ENCODE data around the gene ARPP21. TPM values are rescaled to one million over a fixed set of nuclear protein-coding genes. Genes with fewer than 3 reads are reported as not detected.

The ARPP21 gene
- polyA plus RNA-seq, 1 donor from 2014 or later = 12.8 TPM

DNA sequence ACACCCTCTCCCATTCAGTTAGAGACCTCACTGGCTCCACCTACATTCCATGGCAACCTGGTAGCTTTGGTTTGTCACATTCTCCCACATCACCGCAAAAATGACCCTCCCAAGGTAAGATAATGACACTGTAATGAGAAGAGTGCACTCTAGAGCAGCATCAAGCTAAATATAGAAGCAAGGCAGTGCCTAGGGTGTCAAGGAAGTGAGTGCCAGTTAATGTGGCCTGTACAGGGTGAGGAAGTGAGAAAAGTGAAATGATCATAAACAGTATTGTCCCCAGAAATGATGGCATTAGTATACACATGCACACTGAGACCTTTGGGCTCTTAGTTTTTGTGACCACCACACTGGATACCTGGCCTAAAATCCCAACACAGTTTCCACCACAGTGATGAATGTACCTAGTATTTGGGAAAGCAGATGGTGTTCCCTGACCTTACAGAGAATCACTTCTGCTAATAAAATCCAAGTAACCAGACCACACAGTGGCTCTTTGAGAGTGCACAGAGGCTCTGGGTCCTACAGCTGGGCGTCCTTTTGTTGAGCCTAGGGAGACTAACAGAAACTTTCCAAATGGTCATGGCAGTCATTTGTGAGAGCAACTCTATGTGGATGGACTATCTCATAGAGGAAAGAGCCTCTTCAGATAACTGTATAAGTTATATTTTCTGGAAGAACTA is 106.6 kb downstream of the ARPP21 start:
- Histone ChIP-seq H3F3A (ENCODE audit: insufficient read depth, low read length, poor library complexity, severe bottlenecking) (no peaks in the 10 kb centered on the region), H3K27me3 (ENCODE audit: insufficient read depth, low read depth, low read length) (no peaks in the 10 kb centered on the region), H2AFZ (ENCODE audit: low read depth, low read length) (no peak overlapping the region), H3K79me2 (replicated peaks; ENCODE audit: insufficient read depth, low read length) (no peaks in the 10 kb centered on the region), H3K9ac (ENCODE audit: low read length) (no peak overlapping the region), H3K27ac (ENCODE audit: low read length) (no peak overlapping the region), H3K4me2 (ENCODE audit: low read length) (no peak overlapping the region), H3K9me2 (ENCODE audit: insufficient read depth, low read length) (no peaks in the 10 kb centered on the region), H4K20me1 (ENCODE audit: insufficient read depth) (no peaks in the 10 kb centered on the region), H3K4me3 (ENCODE audit: low read length) (no peak overlapping the region), H3K9me3 (ENCODE audit: low read length) (no peaks in the 10 kb centered on the region), H3K36me3 (ENCODE audit: insufficient read depth, low read length) (no peaks in the 10 kb centered on the region)
- TF ChIP-seq POLR2AphosphoS5 (IDR thresholded peaks at IDR 0.05) (no peak), EZH2 (IDR thresholded peaks at IDR 0.05; ENCODE audit: borderline replicate concordance, insufficient read depth, low read length, poor library complexity, severe bottlenecking) (no peak)
- TF ChIP-seq, protein P1, sequence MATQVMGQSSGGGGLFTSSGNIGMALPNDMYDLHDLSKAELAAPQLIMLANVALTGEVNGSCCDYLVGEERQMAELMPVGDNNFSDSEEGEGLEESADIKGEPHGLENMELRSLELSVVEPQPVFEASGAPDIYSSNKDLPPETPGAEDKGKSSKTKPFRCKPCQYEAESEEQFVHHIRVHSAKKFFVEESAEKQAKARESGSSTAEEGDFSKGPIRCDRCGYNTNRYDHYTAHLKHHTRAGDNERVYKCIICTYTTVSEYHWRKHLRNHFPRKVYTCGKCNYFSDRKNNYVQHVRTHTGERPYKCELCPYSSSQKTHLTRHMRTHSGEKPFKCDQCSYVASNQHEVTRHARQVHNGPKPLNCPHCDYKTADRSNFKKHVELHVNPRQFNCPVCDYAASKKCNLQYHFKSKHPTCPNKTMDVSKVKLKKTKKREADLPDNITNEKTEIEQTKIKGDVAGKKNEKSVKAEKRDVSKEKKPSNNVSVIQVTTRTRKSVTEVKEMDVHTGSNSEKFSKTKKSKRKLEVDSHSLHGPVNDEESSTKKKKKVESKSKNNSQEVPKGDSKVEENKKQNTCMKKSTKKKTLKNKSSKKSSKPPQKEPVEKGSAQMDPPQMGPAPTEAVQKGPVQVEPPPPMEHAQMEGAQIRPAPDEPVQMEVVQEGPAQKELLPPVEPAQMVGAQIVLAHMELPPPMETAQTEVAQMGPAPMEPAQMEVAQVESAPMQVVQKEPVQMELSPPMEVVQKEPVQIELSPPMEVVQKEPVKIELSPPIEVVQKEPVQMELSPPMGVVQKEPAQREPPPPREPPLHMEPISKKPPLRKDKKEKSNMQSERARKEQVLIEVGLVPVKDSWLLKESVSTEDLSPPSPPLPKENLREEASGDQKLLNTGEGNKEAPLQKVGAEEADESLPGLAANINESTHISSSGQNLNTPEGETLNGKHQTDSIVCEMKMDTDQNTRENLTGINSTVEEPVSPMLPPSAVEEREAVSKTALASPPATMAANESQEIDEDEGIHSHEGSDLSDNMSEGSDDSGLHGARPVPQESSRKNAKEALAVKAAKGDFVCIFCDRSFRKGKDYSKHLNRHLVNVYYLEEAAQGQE (IDR thresholded peaks at IDR 0.05; ENCODE audit: borderline replicate concordance) = no peak

DNA sequence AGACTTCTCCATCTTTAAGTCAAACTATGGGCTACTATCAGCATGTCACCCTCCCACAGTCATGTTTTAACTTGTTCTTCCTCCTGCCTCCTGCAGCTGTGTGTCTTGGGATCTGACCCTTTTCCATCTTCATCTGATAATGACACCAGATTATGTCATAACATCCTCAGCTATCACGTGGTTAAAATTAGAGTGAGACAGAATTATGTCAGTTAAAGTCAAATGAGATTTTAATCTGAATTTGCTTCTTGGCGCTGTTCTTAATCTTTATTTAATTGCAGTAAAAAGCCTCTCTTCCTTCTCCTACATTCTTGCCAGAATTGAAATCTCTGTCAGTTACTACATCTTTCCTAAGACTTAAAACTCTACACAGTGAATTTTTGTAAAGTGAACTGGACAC is 107.2 kb downstream of the ARPP21 start:
- Histone ChIP-seq H3K9me2 (ENCODE audit: insufficient read depth, low read length) (no peaks in the 10 kb centered on the region), H3K36me3 (ENCODE audit: insufficient read depth, low read length) (no peaks in the 10 kb centered on the region), H3F3A (ENCODE audit: insufficient read depth, low read length, poor library complexity, severe bottlenecking) (no peaks in the 10 kb centered on the region), H3K4me3 (ENCODE audit: low read length) (no peak overlapping the region), H3K9ac (ENCODE audit: low read length) (no peak overlapping the region), H3K9me3 (ENCODE audit: low read length) (no peaks in the 10 kb centered on the region), H4K20me1 (ENCODE audit: insufficient read depth) (no peaks in the 10 kb centered on the region), H3K79me2 (replicated peaks; ENCODE audit: insufficient read depth, low read length) (no peaks in the 10 kb centered on the region), H3K27ac (ENCODE audit: low read length) (no peak overlapping the region), H3K4me2 (ENCODE audit: low read length) (no peak overlapping the region), H3K27me3 (ENCODE audit: insufficient read depth, low read depth, low read length) (no peaks in the 10 kb centered on the region), H2AFZ (ENCODE audit: low read depth, low read length) (no peak overlapping the region)
- TF ChIP-seq, protein P2, sequence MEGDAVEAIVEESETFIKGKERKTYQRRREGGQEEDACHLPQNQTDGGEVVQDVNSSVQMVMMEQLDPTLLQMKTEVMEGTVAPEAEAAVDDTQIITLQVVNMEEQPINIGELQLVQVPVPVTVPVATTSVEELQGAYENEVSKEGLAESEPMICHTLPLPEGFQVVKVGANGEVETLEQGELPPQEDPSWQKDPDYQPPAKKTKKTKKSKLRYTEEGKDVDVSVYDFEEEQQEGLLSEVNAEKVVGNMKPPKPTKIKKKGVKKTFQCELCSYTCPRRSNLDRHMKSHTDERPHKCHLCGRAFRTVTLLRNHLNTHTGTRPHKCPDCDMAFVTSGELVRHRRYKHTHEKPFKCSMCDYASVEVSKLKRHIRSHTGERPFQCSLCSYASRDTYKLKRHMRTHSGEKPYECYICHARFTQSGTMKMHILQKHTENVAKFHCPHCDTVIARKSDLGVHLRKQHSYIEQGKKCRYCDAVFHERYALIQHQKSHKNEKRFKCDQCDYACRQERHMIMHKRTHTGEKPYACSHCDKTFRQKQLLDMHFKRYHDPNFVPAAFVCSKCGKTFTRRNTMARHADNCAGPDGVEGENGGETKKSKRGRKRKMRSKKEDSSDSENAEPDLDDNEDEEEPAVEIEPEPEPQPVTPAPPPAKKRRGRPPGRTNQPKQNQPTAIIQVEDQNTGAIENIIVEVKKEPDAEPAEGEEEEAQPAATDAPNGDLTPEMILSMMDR (IDR thresholded peaks at IDR 0.05; ENCODE audit: poor library complexity, severe bottlenecking) = no peak
- no peak for TF ChIP-seq TAF1 (IDR thresholded peaks at IDR 0.05; ENCODE audit: low read depth)
- TF ChIP-seq SMC3 (conservative IDR thresholded peaks at IDR 0.05; ENCODE audit: poor library complexity) = no peak
- no peak for TF ChIP-seq EP300 (conservative IDR thresholded peaks at IDR 0.05; ENCODE audit: poor library complexity, severe bottlenecking)
- TF ChIP-seq RAD21 (conservative IDR thresholded peaks at IDR 0.05) = no peak
- TF ChIP-seq EZH2 (IDR thresholded peaks at IDR 0.05; ENCODE audit: borderline replicate concordance, insufficient read depth, low read length, poor library complexity, severe bottlenecking) = no peak
- TF ChIP-seq, protein P1 (IDR thresholded peaks at IDR 0.05; ENCODE audit: borderline replicate concordance) = no peak
- TF ChIP-seq POLR2AphosphoS5 (IDR thresholded peaks at IDR 0.05) = no peak
- no peak for TF ChIP-seq MXI1 (conservative IDR thresholded peaks at IDR 0.05; ENCODE audit: poor library complexity, severe bottlenecking)

Measured in neural cell (in vitro differentiated cells).